ENCODE results near the gene EFEMP2.

DNA sequence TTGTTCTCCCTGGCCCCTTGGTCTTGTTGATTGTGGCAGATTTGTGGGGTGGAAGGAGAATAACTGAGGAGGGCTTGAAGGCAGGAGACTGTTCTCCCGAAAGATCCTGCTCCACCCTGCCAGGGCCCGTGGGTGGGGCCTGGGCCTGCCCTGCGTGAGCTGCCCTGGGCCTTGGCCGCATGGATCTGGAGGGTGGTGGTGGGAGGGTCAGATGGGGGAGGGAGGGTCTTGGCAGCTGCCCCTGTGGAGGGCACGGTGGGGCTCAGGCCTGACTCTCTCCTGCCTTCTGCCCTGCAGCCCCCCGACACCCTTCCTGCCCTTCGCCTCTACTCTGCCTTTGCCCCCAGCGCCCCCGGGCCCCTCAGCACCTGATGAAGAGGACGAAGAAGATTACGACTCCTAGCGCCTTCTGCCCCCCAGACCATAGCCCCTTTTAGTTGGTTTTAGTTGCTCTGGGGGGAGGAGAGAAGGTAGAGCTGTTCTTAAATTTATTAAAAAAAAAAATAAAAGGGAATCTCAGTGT lies 48.5 kb upstream of the EFEMP2 start:
- TF ChIP-seq, protein P1, sequence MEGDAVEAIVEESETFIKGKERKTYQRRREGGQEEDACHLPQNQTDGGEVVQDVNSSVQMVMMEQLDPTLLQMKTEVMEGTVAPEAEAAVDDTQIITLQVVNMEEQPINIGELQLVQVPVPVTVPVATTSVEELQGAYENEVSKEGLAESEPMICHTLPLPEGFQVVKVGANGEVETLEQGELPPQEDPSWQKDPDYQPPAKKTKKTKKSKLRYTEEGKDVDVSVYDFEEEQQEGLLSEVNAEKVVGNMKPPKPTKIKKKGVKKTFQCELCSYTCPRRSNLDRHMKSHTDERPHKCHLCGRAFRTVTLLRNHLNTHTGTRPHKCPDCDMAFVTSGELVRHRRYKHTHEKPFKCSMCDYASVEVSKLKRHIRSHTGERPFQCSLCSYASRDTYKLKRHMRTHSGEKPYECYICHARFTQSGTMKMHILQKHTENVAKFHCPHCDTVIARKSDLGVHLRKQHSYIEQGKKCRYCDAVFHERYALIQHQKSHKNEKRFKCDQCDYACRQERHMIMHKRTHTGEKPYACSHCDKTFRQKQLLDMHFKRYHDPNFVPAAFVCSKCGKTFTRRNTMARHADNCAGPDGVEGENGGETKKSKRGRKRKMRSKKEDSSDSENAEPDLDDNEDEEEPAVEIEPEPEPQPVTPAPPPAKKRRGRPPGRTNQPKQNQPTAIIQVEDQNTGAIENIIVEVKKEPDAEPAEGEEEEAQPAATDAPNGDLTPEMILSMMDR (IDR thresholded peaks at IDR 0.05), result no peak
- no peak for TF ChIP-seq POLR2AphosphoS5 (IDR thresholded peaks at IDR 0.05)

Measured in stomach (tissue), 4 donors.